GM21717 (cell line): ENCODE measurements around the gene MYDGF.
"Not testable (repeated sequence)": the region's sequence is repeated elsewhere in the genome, so short reads cannot be mapped to it uniquely, and the experiment has no call there.

Experiments used
- ATAC-seq: cut with Tn5 transposase; IDR thresholded peaks from one replicate; pipeline ENCODE4 v1.9.1; 2021; ENCODE audit warnings: mild to moderate bottlenecking, moderate library complexity; ENCODE audit not compliant: unreplicated experiment

The MYDGF gene

GRCh38 chr19:4700693-4700970 is 30.5 kb upstream of the MYDGF start:
- no peak for ATAC-seq

- no peak for ATAC-seq
Observed at GRCh38 chr19:4699826-4700692, 29.9 kb upstream of the MYDGF start.

GRCh38 chr19:4697304-4697703 is 27.2 kb upstream of the MYDGF start:
- ATAC-seq: no peak

DNA sequence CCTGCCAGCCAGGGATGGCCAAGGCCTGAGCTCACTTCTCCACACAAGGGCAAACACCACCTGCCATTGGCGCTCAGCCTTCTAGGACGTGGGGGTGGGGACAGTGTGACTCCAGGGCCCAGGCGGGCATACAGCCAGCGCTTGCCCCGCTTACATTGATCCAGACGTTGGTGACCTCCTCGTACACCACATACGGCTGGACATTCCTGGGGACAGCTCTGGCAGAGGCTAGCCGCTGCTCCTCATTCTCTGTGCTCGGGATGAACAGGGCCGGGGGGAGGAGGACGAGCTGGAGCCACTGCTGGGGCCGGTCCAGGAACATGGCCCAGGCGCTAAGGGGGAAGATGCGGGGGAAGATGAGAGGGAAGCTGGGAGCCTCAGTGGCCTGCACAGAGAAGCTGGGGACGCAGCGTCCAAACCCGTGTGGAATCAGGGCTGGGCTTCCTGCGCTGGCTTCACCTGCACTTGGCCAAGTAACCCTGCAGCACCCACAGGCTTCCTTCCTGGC is 25.1 kb upstream of the MYDGF start:
- no peak for ATAC-seq

- ATAC-seq: no peak
Observed at GRCh38 chr19:4694211-4694987, 24.3 kb upstream of the MYDGF start.

GRCh38 chr19:4693471-4694121 is 23.5 kb upstream of the MYDGF start:
- no peak for ATAC-seq

GRCh38 chr19:4693078-4693350 is 22.9 kb upstream of the MYDGF start:
- ATAC-seq: no peak

DNA sequence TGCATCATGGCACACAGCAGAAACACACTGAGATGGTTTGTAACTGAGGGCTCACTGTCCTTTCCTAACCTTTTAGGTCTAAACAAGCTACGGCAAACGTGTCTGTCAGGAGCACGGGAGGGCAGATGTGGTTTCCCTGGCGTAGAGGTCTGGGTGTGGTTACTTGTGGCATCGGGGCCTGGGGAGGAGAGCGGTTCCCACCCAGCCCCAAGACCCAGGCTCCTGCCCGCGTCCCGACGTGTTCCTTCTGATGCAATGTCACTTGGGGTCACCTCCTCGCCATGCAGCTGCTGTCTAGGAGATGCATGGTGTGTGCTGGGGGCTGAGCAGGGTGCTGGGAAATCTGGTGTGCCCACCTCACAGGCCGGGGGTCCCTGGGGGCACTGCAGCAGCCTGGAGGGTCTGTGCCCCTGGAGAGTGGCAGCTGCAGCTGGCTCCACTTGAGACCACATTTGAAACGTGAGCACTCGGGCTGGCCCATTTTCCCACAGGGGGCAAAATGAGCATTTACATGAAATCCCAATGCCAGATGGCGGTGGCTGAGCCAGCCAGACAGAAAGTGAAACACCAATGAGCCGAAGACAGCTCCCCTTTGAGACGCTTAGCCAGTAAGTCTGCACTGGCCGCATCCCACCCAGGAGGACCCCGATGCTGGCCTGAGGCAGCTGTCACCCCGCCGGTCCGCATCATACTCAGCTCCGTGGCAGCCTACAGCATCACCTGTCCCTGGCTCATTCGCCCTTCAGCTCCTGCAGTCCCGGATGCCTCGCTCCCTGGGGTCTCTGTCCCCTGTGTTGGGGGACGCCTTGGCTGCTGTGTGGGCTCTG is 22.3 kb upstream of the MYDGF start:
- no peak for ATAC-seq

GRCh38 chr19:4691373-4691772 is 21.2 kb upstream of the MYDGF start:
- no peak for ATAC-seq

DNA sequence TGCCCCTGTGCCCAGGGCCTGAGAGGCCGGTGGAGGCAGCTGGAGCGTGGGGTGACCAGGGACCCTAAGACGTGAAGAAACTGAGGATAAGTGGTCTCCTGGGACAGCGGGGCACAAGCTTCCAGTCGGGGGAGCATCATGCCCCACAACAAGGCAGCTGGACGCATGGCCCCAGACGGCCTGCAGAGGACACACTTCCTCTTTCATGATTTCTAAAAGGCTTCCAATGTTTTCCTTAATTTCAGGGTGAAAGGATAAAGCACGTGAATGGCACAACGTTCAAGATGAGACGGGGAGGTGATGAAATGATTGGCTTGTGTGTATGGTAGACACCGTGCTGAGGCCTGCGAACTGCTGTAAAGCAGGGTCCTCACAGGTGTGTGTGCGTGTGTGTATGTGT is 20.2 kb upstream of the MYDGF start:
- ATAC-seq: no peak

GRCh38 chr19:4689403-4689802 is 19.3 kb upstream of the MYDGF start:
- no peak for ATAC-seq

GRCh38 chr19:4688587-4688986 is 18.4 kb upstream of the MYDGF start:
- ATAC-seq: no peak

DNA sequence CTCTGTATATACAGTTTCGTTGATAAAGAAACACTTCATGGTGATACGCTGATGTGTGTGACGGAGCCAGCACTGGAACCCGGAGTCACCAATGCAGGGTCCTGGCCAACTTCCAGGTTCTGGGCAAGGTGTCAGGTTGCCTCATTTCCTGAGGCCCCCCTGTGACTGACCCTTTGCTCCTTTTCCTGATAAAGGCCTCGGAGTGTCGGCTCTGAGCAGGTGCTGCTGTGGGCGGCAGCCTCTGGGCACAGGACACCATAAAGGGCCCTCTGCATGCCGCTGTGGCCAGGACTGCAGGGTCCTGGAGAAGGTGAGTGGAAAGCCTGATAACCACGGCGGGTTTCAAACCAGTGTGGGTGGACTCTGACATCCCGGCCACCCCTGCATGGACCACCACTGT is 17.3 kb upstream of the MYDGF start:
- ATAC-seq: no peak

DNA sequence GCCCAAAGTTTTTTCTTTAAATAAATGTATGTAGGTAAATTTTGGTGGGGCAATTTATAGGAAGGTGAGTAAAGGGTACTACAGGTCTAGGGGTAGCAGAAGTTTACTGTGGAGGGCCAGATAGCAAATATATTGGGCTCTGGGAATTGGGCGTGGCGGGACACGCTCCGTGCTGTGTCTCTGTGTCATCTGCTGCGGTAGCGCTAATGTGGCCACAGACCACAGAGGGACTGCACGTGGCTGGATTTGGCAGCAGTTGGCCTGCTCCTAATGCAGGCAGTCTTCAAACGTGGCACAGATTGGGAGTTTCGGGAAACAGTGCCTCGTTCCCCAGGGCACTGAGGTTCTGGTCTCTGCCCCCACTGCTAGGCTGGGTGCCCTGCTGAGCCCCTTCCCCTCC is 16.6 kb upstream of the MYDGF start:
- ATAC-seq: no peak

GRCh38 chr19:4684312-4685095 is 14.4 kb upstream of the MYDGF start:
- ATAC-seq: no peak

DNA sequence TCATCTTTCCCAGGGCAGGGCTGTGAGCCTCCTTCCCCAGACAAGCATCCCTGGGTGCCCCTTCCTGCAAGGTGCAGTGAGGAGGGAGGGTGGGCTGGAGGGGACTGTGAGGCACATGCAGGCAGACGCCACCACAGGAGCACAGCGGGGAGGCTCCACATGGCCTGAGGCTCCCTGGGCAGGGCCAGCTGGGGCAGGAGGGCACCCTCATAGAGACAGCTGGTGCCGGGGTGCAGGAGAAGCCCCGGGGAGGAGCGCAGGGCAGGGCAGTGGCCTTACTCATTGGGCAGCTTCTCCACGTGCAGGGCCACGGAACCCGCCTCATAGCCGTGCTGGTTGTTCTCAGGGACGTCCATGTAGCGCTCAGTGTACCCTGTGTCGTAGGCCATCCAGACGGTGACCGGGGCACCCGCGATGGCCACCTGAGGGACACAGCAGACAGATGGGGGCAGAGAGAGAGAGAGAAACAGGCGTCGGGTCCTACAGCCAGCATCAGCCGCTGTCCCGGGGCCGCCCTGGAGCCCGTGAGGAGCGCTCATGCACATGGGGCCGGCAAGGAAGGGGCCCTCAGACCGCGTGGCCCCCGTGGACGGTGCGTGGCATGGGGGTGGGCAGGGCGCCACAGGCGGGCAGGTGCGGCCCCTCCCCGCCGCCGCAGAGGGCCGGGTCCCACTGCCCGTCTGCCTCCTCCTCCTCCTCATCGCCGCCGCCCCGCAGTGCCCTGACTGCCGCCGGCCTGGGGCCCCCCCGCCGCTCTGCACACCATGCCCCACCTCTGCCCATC is 12.5 kb upstream of the MYDGF start:
- ATAC-seq: no peak

DNA sequence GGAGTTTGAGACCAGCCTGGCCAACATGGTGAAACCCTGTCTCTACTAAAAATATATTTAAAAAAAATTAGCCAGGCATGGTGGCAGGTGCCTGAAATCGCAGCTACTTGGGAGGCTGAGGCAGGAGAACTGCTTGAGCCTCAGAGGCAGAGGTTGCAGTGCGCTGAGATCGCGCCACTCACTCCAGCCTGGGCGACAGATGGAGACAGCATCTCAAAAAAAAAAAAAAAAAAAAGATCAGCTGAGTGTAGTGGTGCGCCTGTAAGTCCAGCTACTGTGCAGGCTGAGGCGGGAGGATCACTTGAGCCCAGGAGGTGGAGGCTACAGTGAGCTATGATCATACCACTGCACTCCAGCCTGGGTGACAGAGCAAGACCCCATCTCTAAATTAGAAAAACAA is 9.9 kb upstream of the MYDGF start:
- not testable (repeated sequence) for ATAC-seq

- no peak for ATAC-seq
Observed at GRCh38 chr19:4678881-4679790, 9.0 kb upstream of the MYDGF start.
